T-cell (primary cell): ENCODE measurements around the gene PTPMT1. TPM values are rescaled to one million over a fixed set of nuclear protein-coding genes. Genes with fewer than 3 reads are reported as not detected.

Experiments
- ATAC-seq, 4 experiments: fragments of 200-7000 bp in 3 of 4; fragments of 150-1000 bp in 1 of 4; cut with Tn5 transposase; replicated peaks in 1 of 4; 1 replicate in 3 of 4; 2 replicates in 1 of 4; pipeline ENCODE4 v1.10.0; 2021; ENCODE audit warnings: moderate library complexity in 3 of 4, mild to moderate bottlenecking in 2 of 4, moderate number of reproducible peaks in 1 of 4
- CTCF ChIA-PET, 2 donors: fragments of 300-600 bp; sonication (Branson Sonifier 250); formaldehyde crosslinking; loops; one replicate each; lab custom pipeline; 2022; ENCODE audit warnings: antibody characterized with exemption in 2 of 2; lab: Charles Lee
- POLR2A ChIA-PET, 2 donors: fragments of 300-600 bp; sonication (Branson Sonifier 250); formaldehyde crosslinking; loops; one replicate each; lab custom pipeline; 2022; ENCODE audit warnings: antibody characterized with exemption in 2 of 2; lab: Charles Lee
- DNase-seq, 35 experiments: peaks; one replicate each; pipeline versions ENCODE4 v3.0.0 to v3.0.0-alpha.2; 2013 to 2023
- H3K27ac ChIP-seq: one replicate; pipeline ENCODE4 v1.5.1; 2013; ENCODE audit warnings: low read length
- H3K27me3 ChIP-seq, 2 experiments: replicated peaks in 1 of 2; 1 replicate in 1 of 2; 2 replicates in 1 of 2; pipeline versions ENCODE4 v1.6.1 to v1.7.0; 2013; ENCODE audit warnings: low read length in 1 of 2, mixed read lengths in 1 of 2; ENCODE audit not compliant: control insufficient read depth in 2 of 2, insufficient read depth in 2 of 2; ENCODE audit errors: extremely low read depth in 1 of 2
- H3K36me3 ChIP-seq, 2 donors: 1 replicate in 1 of 2; 2 replicates in 1 of 2; pipeline versions ENCODE4 v1.6.1 to v1.7.0; 2013; ENCODE audit warnings: low read length in 1 of 2; ENCODE audit not compliant: control insufficient read depth in 2 of 2, insufficient read depth in 1 of 2; ENCODE audit errors: extremely low read depth in 1 of 2
- H3K4me1 ChIP-seq, 2 experiments: 1 replicate in 1 of 2; 2 replicates in 1 of 2; pipeline versions ENCODE4 v1.6.1 to v1.7.0; 2013; ENCODE audit warnings: low read length in 2 of 2, mixed read lengths in 1 of 2; ENCODE audit not compliant: insufficient read depth in 2 of 2, control insufficient read depth in 1 of 2; ENCODE audit errors: extremely low read depth in 1 of 2
- H3K4me3 ChIP-seq, 2 donors: 1 replicate in 1 of 2; 2 replicates in 1 of 2; pipeline versions ENCODE4 v1.5.1 to v1.7.0; 2013; ENCODE audit warnings: mild to moderate bottlenecking in 2 of 2, low read length in 1 of 2, moderate library complexity in 1 of 2; ENCODE audit not compliant: control insufficient read depth in 1 of 2; ENCODE audit errors: extremely low read depth in 1 of 2
- H3K9me3 ChIP-seq: 2 replicates; pipeline ENCODE4 v1.7.0; 2013
- H3K27ac Mint-ChIP-seq, 2 donors: one replicate each; pipeline ENCODE4 v1.8.0; 2020 to 2021; ENCODE audit warnings: mild to moderate bottlenecking in 2 of 2, mixed read lengths in 2 of 2
- H3K27me3 Mint-ChIP-seq, 2 donors: one replicate each; pipeline ENCODE4 v1.8.0; 2021 to 2022; ENCODE audit warnings: mixed read lengths in 2 of 2
- H3K36me3 Mint-ChIP-seq: one replicate; pipeline ENCODE4 v1.8.0; 2021; ENCODE audit warnings: mixed read lengths
- H3K4me1 Mint-ChIP-seq, 3 donors: one replicate each; pipeline ENCODE4 v1.8.0; 2020 to 2022; ENCODE audit warnings: mixed read lengths in 3 of 3, mild to moderate bottlenecking in 1 of 3
- H3K4me3 Mint-ChIP-seq, 3 donors: one replicate each; pipeline ENCODE4 v1.8.0; 2020 to 2022; ENCODE audit warnings: mild to moderate bottlenecking in 3 of 3, mixed read lengths in 3 of 3, moderate library complexity in 3 of 3
- H3K9me3 Mint-ChIP-seq, 3 donors: one replicate each; pipeline ENCODE4 v1.8.0; 2020 to 2022; ENCODE audit warnings: mixed read lengths in 3 of 3
- WGBS: methylation state at CpG from one replicate; pipeline ENCODE4 v1.1.5; 2013; ENCODE audit warnings: missing lambda C conversion rate; ENCODE audit not compliant: insufficient coverage; 5-methylcytosine and 5-hydroxymethylcytosine counted together
- total RNA-seq, 35 experiments: library from RNA in 6 of 35; stranded (reverse) in 6 of 35; fragments of 120-200 nt in 1 of 35; gene quantifications; one replicate each; pipeline versions ENCODE4 v1.2.1 to v1.2.4 and lab custom pipeline; 2013 to 2026

PTPMT1 gene
- total RNA-seq, 5 donors from 2014 or later (not counting 1 experiment from before 2014, with no cell fraction given) = 14.9 to 25.3 (median 25.0) TPM

DNA sequence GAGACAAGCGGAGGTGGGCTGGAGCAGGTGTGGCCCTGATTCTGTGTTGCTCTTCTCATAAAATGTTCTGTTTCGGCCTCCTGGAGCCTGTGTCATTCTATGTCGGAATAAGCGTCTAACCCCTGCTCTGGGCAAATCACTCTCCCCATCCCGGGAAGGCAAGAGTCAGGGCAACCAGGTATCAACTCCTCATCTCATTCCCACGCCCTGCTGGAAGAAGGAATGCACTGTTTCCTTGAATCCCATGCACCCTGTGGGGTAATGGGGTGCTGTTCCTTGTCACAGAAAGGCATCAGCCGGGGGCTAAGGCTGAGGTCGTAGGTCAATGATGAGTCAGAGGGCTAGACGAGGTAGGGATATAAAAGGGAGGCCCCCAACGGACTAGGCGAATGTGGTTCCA lies 23.7 kb downstream of the PTPMT1 start:
- peaks cover 10 to 17% of the 10 kb centered on the region in 2 donors for H3K27me3 Mint-ChIP-seq
- DNase-seq = no peak
- no peaks in the 10 kb centered on the region for H3K9me3 Mint-ChIP-seq
- H3K4me3 Mint-ChIP-seq = no peak overlapping the region
- H3K4me1 Mint-ChIP-seq = peaks cover 0 to 10% (median 3%) of the 10 kb centered on the region in 3 donors
- Histone ChIP-seq H3K27me3 (peaks cover 0 to 23% of the 10 kb centered on the region in 2 experiments), H3K36me3 (peaks cover 6 to 9% of the 10 kb centered on the region in 2 donors), H3K9me3 (no peaks in the 10 kb centered on the region), H3K4me3 (no peak overlapping the region), H3K27ac (no peak overlapping the region), H3K4me1 (peaks cover 0 to 11% of the 10 kb centered on the region in 2 experiments)
- 98% methylated on average over 7 of the region's 11 CpGs for WGBS
- POLR2A ChIA-PET = interaction anchor here in 1 of 2 donors (0.5 kb wide), 1 partner anchor 10 kb away, joined by 10 read pairs; the partner anchor contains the start of genes KBTBD4 and NDUFS3
- CTCF ChIA-PET = no interaction called here
- no peak overlapping the region for H3K27ac Mint-ChIP-seq
- peaks cover 4% of the 10 kb centered on the region for H3K36me3 Mint-ChIP-seq
- ATAC-seq = no peak

DNA sequence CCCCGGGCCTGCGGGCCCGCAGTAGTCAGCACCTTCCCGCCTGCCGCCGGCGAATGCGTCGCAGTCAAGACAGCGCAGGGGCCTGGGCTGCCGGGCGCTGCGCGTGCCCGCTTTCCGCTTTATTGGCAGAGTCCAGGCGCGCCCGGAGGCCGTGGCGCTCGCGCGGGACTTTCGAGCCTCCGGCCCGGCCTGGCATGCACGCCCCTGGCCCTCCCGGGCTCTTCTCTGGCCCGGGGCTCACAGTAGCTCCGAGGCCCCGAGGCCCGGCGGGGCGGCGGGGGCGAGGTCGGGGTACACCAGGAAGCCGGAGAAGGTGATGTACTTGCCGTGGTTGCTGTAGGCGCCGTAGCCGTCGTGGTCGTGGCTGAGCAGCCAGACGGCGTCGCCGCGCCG lies 24.2 kb downstream of the PTPMT1 start:
- ChIA-PET POLR2A (no interaction called here), CTCF (no interaction called here)
- ATAC-seq (no peak), DNase-seq (no peak)
- H3K4me3 Mint-ChIP-seq = no peak overlapping the region
- Histone ChIP-seq H3K4me3 (no peak overlapping the region), H3K27me3 (peaks cover 0 to 27% of the 10 kb centered on the region in 2 experiments), H3K27ac (no peak overlapping the region), H3K36me3 (peaks cover 4 to 5% of the 10 kb centered on the region in 2 donors), H3K9me3 (no peaks in the 10 kb centered on the region), H3K4me1 (peaks cover 0 to 15% of the 10 kb centered on the region in 2 experiments)
- no peaks in the 10 kb centered on the region for H3K9me3 Mint-ChIP-seq
- H3K36me3 Mint-ChIP-seq = no peaks in the 10 kb centered on the region
- H3K27ac Mint-ChIP-seq = no peak overlapping the region
- peaks cover 13 to 20% of the 10 kb centered on the region in 2 donors for H3K27me3 Mint-ChIP-seq
- WGBS = 98% methylated on average over 49 of the region's 51 CpGs
- peaks cover 0 to 10% (median 5%) of the 10 kb centered on the region in 3 donors for H3K4me1 Mint-ChIP-seq

- 97% methylated on average over 119 of the region's 122 CpGs for WGBS
- Histone ChIP-seq H3K9me3 (no peaks in the 10 kb centered on the region), H3K27me3 (peaks cover 0 to 34% of the 10 kb centered on the region in 2 experiments), H3K27ac (no peak overlapping the region), H3K4me3 (no peak overlapping the region), H3K4me1 (peaks cover 0 to 15% of the 10 kb centered on the region in 2 experiments), H3K36me3 (peaks cover 0 to under 1% of the 10 kb centered on the region in 2 donors)
- CTCF ChIA-PET = no interaction called here
- POLR2A ChIA-PET = no interaction called here
- H3K4me1 Mint-ChIP-seq = peaks cover 0 to 10% (median 5%) of the 10 kb centered on the region in 3 donors
- no peak overlapping the region for H3K4me3 Mint-ChIP-seq
- H3K9me3 Mint-ChIP-seq = no peaks in the 10 kb centered on the region
- H3K36me3 Mint-ChIP-seq = no peaks in the 10 kb centered on the region
- H3K27ac Mint-ChIP-seq = no peak overlapping the region
- no peak for DNase-seq
- no peak for ATAC-seq
- H3K27me3 Mint-ChIP-seq = peaks cover 16 to 27% of the 10 kb centered on the region in 2 donors
These were observed 24.8 kb downstream of the PTPMT1 start for GRCh38 chr11:47589977-47590861.

DNA sequence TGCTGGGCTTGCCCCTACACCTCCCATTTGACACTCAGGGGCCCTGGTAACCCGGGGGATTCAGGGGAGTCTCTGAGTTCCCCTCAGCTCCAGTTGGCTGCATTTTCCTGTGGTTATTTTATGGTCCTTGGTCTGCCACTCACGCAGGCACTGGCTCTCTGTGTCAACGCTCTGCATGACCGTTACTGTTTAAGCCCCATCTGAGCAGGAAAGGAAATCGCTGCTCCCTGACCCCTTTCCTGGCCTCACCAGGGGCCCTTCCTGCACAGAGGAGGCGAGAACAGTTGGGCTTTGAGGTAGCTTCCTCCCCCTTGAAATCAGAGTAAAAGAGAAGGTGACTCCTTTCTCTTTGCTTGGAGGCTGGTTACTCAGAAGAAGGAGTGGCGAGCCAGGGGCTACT lies 26.4 kb downstream of the PTPMT1 start:
- no peaks in the 10 kb centered on the region for H3K36me3 ChIP-seq
- no peak for DNase-seq
- POLR2A ChIA-PET = no interaction called here
- no peak overlapping the region for H3K4me3 Mint-ChIP-seq
- peaks cover 0 to 15% of the 10 kb centered on the region in 2 experiments for H3K4me1 ChIP-seq
- H3K36me3 Mint-ChIP-seq = no peaks in the 10 kb centered on the region
- 16% methylated on average over 6 of the region's 7 CpGs for WGBS
- CTCF ChIA-PET = no interaction called here
- H3K27me3 Mint-ChIP-seq = peaks cover 23 to 34% of the 10 kb centered on the region in 2 donors
- no peak overlapping the region for H3K27ac ChIP-seq
- no peaks in the 10 kb centered on the region for H3K9me3 ChIP-seq
- no peak for ATAC-seq
- H3K27me3 ChIP-seq = peaks cover 0 to 41% of the 10 kb centered on the region in 2 experiments
- H3K4me3 ChIP-seq = no peak overlapping the region
- H3K27ac Mint-ChIP-seq = no peak overlapping the region
- H3K9me3 Mint-ChIP-seq = no peaks in the 10 kb centered on the region
- H3K4me1 Mint-ChIP-seq = peaks cover 0 to 10% (median 5%) of the 10 kb centered on the region in 3 donors

DNA sequence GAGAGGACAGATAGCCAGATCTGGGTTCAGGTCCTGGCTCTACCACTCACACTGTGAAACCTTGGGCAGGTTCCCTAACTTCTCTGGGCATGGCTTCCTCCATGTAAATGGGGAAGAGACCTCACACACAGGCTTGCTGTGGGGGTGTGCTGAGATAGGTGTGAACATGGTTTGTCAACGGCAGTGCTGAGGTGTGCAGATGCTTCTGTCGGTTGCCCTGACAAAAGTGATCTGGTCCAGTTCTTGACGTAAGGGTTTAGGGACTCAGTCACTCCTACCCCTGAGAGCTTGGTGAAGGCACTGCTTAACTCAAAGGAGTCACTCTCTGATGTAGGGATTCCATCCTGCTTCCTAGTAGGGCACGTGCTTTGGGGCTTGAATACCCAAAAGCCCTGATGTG lies 26.9 kb downstream of the PTPMT1 start:
- Mint-ChIP-seq H3K27ac (no peak overlapping the region), H3K27me3 (peaks cover 23 to 34% of the 10 kb centered on the region in 2 donors), H3K36me3 (no peaks in the 10 kb centered on the region), H3K4me3 (no peak overlapping the region), H3K9me3 (no peaks in the 10 kb centered on the region), H3K4me1 (peaks cover 0 to 10% (median 5%) of the 10 kb centered on the region in 3 donors)
- ChIA-PET POLR2A (no interaction called here), CTCF (no interaction called here)
- no peak overlapping the region for H3K27ac ChIP-seq
- peaks cover 0 to 41% of the 10 kb centered on the region in 2 experiments for H3K27me3 ChIP-seq
- H3K4me3 ChIP-seq = no peak overlapping the region
- DNase-seq = no peak
- peaks cover 0 to 15% of the 10 kb centered on the region in 2 experiments for H3K4me1 ChIP-seq
- WGBS = 56% methylated on average over 4 of the region's 4 CpGs
- no peak for ATAC-seq
- no peaks in the 10 kb centered on the region for H3K36me3 ChIP-seq
- H3K9me3 ChIP-seq = no peaks in the 10 kb centered on the region

- DNase-seq (no peak), ATAC-seq (no peak)
- H3K4me1 Mint-ChIP-seq = peaks cover 0 to 10% (median 5%) of the 10 kb centered on the region in 3 donors
- POLR2A ChIA-PET = no interaction called here
- CTCF ChIA-PET = no interaction called here
- H3K9me3 Mint-ChIP-seq = no peaks in the 10 kb centered on the region
- peaks cover 23 to 34% of the 10 kb centered on the region in 2 donors for H3K27me3 Mint-ChIP-seq
- Histone ChIP-seq H3K4me1 (peaks cover 0 to 15% of the 10 kb centered on the region in 2 experiments), H3K36me3 (no peaks in the 10 kb centered on the region), H3K4me3 (no peak overlapping the region), H3K27ac (no peak overlapping the region), H3K27me3 (peaks cover 0 to 45% of the 10 kb centered on the region in 2 experiments), H3K9me3 (no peaks in the 10 kb centered on the region)
- 80% methylated on average over 1 of the region's 2 CpGs for WGBS
- H3K4me3 Mint-ChIP-seq = no peak overlapping the region
- H3K27ac Mint-ChIP-seq = no peak overlapping the region
- no peaks in the 10 kb centered on the region for H3K36me3 Mint-ChIP-seq
These were observed 27.6 kb downstream of the PTPMT1 start for GRCh38 chr11:47592970-47593369.
